Dermis microvascular lymphatic vessel endothelial cell (primary cell): Measurements from ENCODE around the gene ABHD2. TPM values are rescaled to one million over a fixed set of nuclear protein-coding genes. Genes with fewer than 3 reads are reported as not detected.

Experiments used
- DNase-seq, 2 donors: peaks; one replicate each; pipeline versions ENCODE4 v3.0.0 to v3.0.0-alpha.2; 2010; ENCODE audit warnings: low read depth in 2 of 2
- total RNA-seq: library from RNA; depleted of rRNA; stranded (reverse); fragments of >200 nt; gene quantifications from 2 replicates; pipeline ENCODE4 v1.2.1, GENCODE V29; 2014

ABHD2 gene
- total RNA-seq, 1 donor from 2014 or later, result 32.1 TPM

DNA sequence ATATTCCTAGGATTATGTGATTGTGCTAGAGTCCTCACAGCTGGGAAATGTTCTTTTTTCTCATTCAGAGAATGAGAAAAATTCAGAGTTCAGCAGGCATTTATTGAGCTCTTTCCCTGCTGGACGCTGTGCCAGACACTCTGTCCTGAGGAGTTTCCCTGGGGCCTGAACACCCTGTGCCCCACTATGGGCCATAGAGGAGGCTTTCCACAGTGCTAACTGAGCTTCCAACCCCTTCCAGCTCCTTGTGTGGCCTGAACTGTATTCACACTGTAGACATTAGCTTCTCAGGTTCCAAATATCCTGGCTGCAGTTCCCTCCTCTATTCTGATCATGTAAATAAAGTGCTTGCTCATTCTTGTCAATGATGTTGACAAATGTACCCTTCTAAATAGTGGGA is 10.0 kb downstream of the ABHD2 start:
- no peak for DNase-seq

DNA sequence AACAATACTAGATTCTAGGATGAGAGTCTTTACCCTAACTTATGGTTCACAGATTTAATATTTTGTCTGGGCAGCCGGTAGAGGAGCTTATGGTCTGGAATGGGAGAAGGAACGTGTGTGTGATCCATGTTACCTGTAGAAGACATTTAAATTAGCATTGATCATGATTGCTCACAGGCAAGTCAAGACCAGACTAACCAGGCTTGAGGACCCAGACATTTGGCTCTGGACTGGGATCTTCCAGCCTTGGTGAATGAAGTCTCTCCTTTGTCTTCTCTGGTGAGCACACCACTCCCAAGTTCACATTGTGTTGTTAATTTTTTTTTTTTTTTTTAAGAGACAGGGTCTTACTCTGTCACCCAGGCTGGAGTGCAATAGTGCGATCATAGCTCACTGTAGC is 11.7 kb downstream of the ABHD2 start:
- DNase-seq, result no peak

- peak; percentile 85 to 97 for DNase-seq
These were observed 13.3 kb downstream of the ABHD2 start for GRCh38 chr15:89101302-89102193.

DNA sequence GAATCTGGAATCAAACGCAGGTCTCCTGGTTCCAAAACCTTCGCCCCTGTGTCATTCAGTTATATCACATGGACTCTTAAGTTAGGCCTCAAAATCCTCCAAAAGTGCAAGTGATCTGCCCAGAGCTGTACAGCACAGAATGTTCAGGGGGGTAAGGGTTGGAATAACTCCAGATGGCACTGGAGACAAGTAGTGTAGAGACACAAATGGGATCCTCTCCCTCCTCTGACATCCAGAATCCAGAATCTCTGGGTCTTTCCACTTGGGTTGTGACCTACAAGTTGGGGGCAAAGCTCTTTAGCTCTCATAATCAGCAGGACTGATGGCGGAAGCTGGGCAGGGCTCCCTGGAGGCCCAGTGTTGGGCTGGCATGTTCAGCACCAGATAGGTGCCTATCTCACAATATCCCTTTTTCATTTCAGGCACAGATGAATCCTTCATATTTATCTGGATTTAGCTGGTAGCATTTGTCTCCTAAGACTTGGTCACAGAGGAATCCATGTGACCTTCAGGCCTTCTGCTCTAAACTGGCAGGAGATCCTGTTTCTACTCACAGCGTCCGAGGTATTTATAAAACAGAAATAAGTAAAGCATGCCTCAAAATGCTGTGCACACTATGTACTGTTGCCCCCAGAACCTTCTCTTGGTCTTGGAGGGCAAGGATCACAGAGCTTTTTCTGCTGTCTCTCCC is 15.4 kb downstream of the ABHD2 start:
- DNase-seq, result no peak

GRCh38 chr15:89104172-89104564 is 15.9 kb downstream of the ABHD2 start:
- DNase-seq, result no peak

- peak in 1 of 2 donors; percentile 85 for DNase-seq
These were observed 16.9 kb downstream of the ABHD2 start for GRCh38 chr15:89105147-89105546.

DNA sequence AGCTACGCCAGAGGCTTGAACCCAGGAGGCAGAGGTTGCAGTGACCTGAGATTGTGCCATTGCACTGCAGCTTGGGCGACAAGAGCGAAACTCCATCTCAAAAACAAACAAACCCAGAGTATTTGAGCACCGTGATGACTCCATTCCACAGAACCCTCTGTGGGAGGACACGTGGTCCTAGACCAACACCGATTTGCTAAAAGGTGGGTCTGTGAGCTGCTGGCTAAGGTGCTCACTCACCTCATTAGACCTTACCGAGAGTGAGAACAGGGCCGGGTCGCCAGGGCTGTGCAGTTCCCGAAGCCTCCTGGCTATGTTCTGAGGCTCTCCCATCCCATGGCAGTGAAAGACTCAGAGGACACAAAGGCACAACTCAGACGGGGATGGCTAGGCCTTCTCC is 17.9 kb downstream of the ABHD2 start:
- DNase-seq, result no peak

DNA sequence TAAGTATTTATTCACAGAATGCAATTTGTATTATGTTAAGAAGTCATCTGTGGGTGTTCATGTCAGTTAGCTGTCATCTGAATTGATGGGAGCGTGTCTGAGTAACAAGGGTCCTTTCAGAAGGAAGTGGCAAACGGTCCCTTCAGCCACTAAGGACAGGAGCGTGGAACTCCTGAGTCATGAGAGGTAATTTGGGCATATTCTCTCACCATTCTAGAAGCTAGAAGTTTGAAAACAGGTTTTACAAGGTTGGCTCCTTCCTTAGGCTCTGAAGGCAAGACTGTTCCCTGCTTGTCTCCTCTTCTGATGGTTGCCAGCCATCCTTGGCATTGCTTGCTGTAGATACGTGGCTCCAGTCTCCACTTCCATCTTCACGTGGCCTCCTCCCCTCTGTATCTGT is 19.7 kb downstream of the ABHD2 start:
- DNase-seq, result no peak

DNA sequence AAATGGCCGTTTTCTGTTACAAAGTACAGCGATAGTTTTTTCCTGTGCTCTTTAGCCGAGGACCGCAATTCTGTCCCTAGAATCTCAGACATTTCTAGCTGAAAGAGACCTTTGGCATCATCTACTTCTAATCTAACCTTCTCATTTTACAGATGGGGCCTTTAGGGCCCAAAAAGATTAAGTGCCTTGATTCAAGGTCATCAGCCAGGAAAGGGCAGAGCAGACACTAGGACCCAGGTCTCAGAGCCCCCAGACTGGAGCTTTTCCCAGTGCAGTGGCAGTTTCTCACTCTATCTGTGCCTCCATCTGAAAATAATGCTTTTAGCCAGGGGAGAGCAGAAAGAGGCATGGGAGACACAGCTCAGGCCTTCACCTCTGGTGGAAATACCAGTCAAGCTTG is 20.6 kb downstream of the ABHD2 start:
- no peak for DNase-seq

DNA sequence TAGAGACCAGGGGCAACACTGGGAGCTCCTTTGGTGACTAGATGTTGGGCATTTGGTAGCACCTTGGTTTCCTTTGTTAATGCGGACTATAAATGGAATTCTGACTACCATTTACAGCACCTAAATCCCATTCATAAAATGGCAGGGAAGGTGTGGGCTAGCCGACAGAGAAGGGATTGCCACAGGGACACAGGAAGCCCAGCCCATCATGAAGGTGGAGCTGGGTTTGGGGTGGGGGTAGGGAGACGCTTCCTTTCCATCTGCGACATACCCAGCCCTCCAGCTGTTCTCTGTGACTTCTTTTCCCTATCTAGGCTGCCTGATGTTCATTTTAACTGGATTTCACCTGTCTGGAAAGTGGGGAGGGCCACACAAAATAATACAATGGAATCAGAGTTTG is 21.0 kb downstream of the ABHD2 start:
- DNase-seq, result no peak

- DNase-seq, result no peak
These were observed 21.8 kb downstream of the ABHD2 start for GRCh38 chr15:89110060-89110459.

GRCh38 chr15:89111352-89111751 is 23.1 kb downstream of the ABHD2 start:
- DNase-seq, result no peak

DNA sequence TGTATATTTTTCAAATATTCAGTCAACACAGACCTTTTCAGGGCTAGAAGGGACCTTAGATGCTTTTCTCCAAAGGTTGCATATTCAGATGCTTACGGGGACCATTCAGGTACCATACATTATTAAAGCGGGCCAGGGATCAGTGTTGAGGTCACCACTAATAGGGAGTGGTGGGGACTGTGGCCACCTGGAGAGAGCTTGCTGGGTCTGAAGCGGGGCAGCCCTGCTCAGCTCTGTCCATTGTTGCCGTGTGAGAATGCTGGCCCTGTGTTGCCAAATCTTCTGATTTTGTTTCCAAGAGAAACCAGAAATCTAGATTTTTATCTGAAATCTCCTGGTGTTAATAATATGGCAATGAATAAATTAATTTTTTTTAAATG is 23.7 kb downstream of the ABHD2 start:
- DNase-seq, result no peak

DNA sequence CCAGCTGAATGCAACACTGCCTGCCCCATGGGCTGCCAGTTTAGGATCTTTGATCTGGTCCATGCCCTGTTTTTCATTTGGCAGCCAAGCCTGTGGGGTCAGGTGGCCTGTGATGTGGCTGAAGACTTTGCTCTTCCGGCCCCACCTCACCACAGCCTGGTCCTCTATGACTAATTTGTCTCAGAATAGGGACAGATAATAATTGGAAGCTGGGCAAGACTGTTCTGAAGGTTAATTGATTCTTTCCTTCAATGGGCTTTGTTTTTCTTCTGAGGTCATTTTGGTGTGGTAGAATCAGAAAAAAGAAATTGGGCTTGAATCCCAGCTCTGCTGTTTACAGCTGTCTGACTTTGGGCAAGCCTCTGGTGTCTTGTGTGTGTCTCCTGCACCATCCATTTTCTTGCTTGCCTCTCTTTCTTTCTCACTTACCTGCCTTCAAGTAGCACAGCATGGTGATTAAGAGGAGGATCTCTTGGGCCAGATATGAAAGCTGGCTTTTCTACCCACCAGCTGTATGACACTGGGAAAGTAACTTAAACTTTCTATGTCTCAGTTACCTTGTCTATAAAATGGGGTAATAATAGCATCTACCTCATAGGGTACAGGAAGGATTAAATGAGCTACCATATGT is 24.2 kb downstream of the ABHD2 start:
- DNase-seq, result peak in 1 of 2 donors; percentile 73

DNA sequence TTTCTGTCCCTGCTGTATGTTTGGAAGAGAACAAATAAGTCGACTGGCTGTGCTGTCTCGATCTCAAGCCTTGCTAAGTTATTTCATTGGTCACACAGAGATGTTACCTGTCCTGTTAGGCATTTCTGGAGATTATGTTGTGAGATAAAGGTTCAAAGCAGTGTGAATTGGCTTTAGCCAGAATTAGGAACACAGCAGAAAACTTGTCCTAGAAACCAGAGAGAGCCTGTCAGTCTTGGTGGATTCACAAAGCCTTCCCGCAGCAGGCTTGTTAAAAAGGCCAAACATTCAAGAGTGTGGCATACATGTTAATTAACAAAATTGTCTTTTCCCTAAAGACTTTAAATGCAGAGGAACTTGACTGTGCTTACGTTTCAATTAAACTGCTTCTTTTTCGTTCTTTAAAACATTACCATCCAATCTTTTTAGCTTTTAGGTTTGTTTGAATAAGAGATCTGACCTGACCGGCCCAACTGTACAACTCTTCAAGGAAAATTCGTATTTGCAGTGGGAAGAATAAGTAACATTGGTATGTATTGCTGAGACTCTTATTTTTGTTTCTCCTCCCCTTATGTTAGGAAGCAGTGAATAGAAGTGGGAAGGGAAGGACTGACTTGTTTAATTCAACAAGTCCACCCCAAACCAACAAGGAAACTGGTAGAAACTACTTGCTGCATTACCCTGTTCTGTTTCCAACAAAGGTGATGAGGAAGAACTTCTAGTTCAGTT is 25.2 kb downstream of the ABHD2 start:
- DNase-seq, result no peak

DNA sequence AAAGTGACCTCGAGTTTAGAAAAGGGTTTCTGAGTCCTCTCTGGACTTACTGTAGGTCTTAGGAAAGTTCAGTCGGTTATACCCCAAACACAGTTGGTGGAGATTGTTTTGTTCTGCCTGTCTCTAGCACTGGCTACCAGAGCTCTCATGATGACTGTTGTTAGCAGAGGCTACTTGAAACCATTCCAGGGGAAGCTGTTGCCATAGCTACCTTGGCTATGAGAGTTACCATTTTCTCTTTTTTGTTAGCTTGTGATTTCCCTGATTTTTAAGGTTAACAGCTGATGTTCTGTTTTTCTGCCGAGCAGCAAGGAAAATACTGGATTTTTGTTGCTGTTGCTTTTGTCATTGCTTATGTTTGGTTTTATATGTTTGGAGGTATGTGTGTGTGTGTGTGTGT is 26.7 kb downstream of the ABHD2 start:
- DNase-seq, result peak; percentile 81 to 84

GRCh38 chr15:89115547-89115946 is 27.3 kb downstream of the ABHD2 start:
- DNase-seq, result no peak

DNA sequence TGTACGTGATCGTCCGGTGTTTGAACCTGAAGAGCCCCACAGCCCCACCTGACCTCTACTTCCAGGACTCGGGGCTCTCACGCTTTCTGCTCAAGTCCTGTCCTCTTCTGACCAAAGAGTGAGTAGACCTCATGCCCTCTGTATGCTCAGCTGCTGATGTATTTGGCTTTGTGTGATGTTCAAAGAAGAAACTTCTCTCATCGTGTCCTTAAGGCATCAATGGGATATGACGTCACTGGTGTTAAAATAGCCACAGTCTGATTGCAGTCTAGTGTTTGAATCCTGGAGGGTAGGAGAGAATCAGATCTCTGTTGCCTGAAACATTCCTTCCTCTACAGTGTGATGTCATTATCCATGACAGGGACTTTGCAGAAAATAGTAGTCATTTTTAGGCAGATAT is 28.1 kb downstream of the ABHD2 start:
- no peak for DNase-seq

DNA sequence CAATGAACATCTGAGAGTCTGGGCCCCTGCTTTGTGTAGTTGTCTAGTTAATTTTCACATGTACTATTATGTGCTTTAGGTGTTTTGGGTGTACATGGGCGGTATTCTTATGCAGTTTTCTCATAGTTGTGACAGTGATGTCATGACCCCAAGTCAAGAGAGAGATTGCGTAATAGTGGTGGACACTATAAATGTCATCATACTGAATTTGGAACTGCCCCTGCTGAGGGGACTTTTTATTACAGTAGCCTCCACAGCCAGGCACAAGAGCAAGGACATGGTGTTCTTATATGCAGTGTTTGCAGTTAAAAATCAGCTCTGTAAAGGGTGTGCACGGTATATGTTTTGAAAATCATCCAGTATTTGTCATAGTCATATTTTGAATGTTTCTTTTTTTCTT is 29.5 kb downstream of the ABHD2 start:
- DNase-seq, result no peak

DNA sequence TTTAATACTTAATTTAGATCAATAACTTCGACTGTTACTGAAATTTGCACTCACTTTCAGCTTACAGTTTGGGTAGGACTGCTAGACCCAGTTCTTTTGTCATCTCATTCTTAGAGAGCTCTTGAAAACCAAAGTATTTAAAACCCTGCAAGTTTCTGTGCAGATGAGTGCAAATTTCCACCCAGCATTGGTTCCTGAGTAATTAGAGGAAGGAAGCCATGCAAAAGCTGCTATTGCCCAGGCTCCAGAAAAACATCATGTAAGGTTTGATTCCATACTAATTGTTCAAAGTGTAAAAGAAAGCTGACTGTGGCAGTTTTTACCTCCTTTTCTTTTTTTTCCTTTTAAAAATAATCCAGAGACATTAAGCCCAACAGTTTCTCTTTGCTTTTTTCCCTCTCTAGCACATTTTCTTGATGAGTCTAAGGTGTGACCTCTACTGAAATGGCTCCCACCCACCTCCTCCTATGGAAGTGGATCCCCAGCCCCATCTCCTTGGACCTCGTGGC is 30.3 kb downstream of the ABHD2 start:
- DNase-seq, result peak in 1 of 2 donors; percentile 64
